Endothelial cell of umbilical vein (primary cell): ENCODE data around the gene SUDS3. TPM values are rescaled to one million over a fixed set of nuclear protein-coding genes. Genes with fewer than 3 reads are reported as not detected.

ENCODE experiments used
- BruUV-seq: library from RNA; stranded (reverse); fragments of 400-500 nt; replicated peaks from 2 replicates; lab custom pipeline; 2021; lab: Mats Ljungman, UMichigan
- CTCF ChIA-PET: fragments of 300-600, 350-600 bp; sonication (Branson Sonifier 250); formaldehyde crosslinking; loops from one replicate; lab custom pipeline; 2021; ENCODE audit warnings: antibody characterized with exemption, inconsistent platforms; lab: Charles Lee
- POLR2A ChIA-PET: fragments of 300-600, 350-600 bp; sonication (Branson Sonifier 250); formaldehyde crosslinking; loops from one replicate; lab custom pipeline; 2021; ENCODE audit warnings: antibody characterized with exemption, inconsistent platforms; lab: Charles Lee
- DNase-seq: peaks from one replicate; pipeline ENCODE4 v3.0.0-alpha.2; 2011; ENCODE audit warnings: low read depth, low spot score
- FAIRE-seq: peaks from 2 replicates; lab custom pipeline; 2011; peaks lifted over from hg19 to GRCh38; lab: Jason Lieb, UNC
- H2AFZ ChIP-seq: 2 replicates; pipeline ENCODE4 v1.6.0; 2012; ENCODE audit warnings: low read depth, low read length, control low read depth, inconsistent platforms
- H3K27ac ChIP-seq: 2 replicates; pipeline ENCODE4 v1.5.1; 2011; ENCODE audit warnings: low read depth, mild to moderate bottlenecking, control low read depth, low read length, moderate library complexity; ENCODE audit not compliant: insufficient read depth
- H3K27me3 ChIP-seq, 2 experiments: 2 replicates each; pipeline versions ENCODE4 v1.6.0 to v1.6.1; 2011; ENCODE audit warnings: low read length in 2 of 2, mixed read lengths in 1 of 2; ENCODE audit not compliant: control insufficient read depth in 2 of 2, insufficient read depth in 2 of 2
- H3K36me3 ChIP-seq, 2 experiments: 2 replicates in 1 of 2; 3 replicates in 1 of 2; pipeline ENCODE4 v1.5.1; 2011; ENCODE audit warnings: low read length in 2 of 2, mild to moderate bottlenecking in 1 of 2, moderate library complexity in 1 of 2; ENCODE audit not compliant: control insufficient read depth in 2 of 2, insufficient read depth in 2 of 2; ENCODE audit errors: extremely low read depth in 1 of 2
- H3K4me1 ChIP-seq: 3 replicates; pipeline ENCODE4 v1.5.1; 2011; ENCODE audit warnings: mild to moderate bottlenecking, low read length; ENCODE audit not compliant: control insufficient read depth, insufficient read depth; ENCODE audit errors: extremely low read depth
- H3K4me2 ChIP-seq: 2 replicates; pipeline ENCODE4 v1.6.1; 2011; ENCODE audit warnings: low read length, control low read depth, mixed read lengths; ENCODE audit not compliant: insufficient read depth
- H3K4me3 ChIP-seq, 3 experiments: fragments of 200-600 bp in 1 of 3; sonication (generic), shearing (Covaris generic) in 1 of 3; replicated peaks in 1 of 3; 2 replicates each; pipeline ENCODE4 v1.5.1; 2011 to 2016; ENCODE audit warnings: control low read depth in 3 of 3, low read length in 3 of 3, mild to moderate bottlenecking in 2 of 3, inconsistent platforms in 1 of 3, low read depth in 1 of 3, moderate library complexity in 1 of 3; ENCODE audit not compliant: insufficient read depth in 1 of 3
- H3K79me2 ChIP-seq: 2 replicates; pipeline ENCODE4 v1.6.0; 2012; ENCODE audit warnings: low read length, inconsistent platforms; ENCODE audit not compliant: control insufficient read depth, insufficient read depth
- H3K9ac ChIP-seq: replicated peaks from 2 replicates; pipeline ENCODE3; 2011; ENCODE audit warnings: low read length, control low read depth; ENCODE audit not compliant: insufficient read depth; ENCODE audit errors: extremely low read depth
- H3K9me1 ChIP-seq: replicated peaks from 3 replicates; pipeline ENCODE4 v1.6.0; 2011; ENCODE audit warnings: mild to moderate bottlenecking, low read length; ENCODE audit not compliant: control insufficient read depth, insufficient read depth; ENCODE audit errors: extremely low read depth
- H3K9me3 ChIP-seq: replicated peaks from 2 replicates; pipeline ENCODE4 v1.5.1; 2012; ENCODE audit warnings: low read length, inconsistent platforms; ENCODE audit not compliant: control insufficient read depth, insufficient read depth
- H4K20me1 ChIP-seq: replicated peaks from 2 replicates; pipeline ENCODE3; 2011; ENCODE audit warnings: mild to moderate bottlenecking, low read length; ENCODE audit not compliant: control insufficient read depth, insufficient read depth; ENCODE audit errors: extremely low read depth
- CTCF ChIP-seq, 2 donors: IDR thresholded peaks; 1 replicate in 1 of 2; 2 replicates in 1 of 2; pipeline ENCODE4 v1.5.1; 2011; ENCODE audit warnings: low read length in 2 of 2, mild to moderate bottlenecking in 2 of 2, moderate library complexity in 2 of 2, control low read depth in 1 of 2, inconsistent platforms in 1 of 2, low read depth in 1 of 2; ENCODE audit not compliant: insufficient read depth in 1 of 2; ENCODE audit errors: extremely low read depth in 1 of 2
- EZH2 ChIP-seq: IDR thresholded peaks from 2 replicates; pipeline ENCODE4 v1.6.1; 2012; ENCODE audit warnings: borderline replicate concordance, low read depth, mild to moderate bottlenecking, moderate library complexity, low read length, inconsistent platforms; ENCODE audit not compliant: severe bottlenecking
- FOS ChIP-seq: IDR thresholded peaks from 2 replicates; pipeline ENCODE4 v1.6.1; 2011; ENCODE audit warnings: mild to moderate bottlenecking, low read length, moderate library complexity, borderline replicate concordance; ENCODE audit not compliant: insufficient read depth
- GATA2 ChIP-seq: IDR thresholded peaks from 2 replicates; pipeline ENCODE4 v1.7.0; 2011; ENCODE audit warnings: low read depth, mild to moderate bottlenecking, moderate library complexity, mixed read lengths, low read length; ENCODE audit not compliant: insufficient read length, insufficient read depth
- JUN ChIP-seq: IDR thresholded peaks from 2 replicates; pipeline ENCODE4 v1.6.1; 2011; ENCODE audit warnings: borderline replicate concordance, low read depth; ENCODE audit not compliant: insufficient read length, insufficient read depth
- MYC ChIP-seq: IDR thresholded peaks from one replicate; pipeline ENCODE4 v1.6.1; 2011; ENCODE audit warnings: mild to moderate bottlenecking, low read depth, low read length
- POLR2A ChIP-seq: IDR thresholded peaks from 2 replicates; pipeline ENCODE4 v1.6.1; 2012; ENCODE audit warnings: low read depth, mild to moderate bottlenecking, control low read depth, low read length
- POLR2AphosphoS5 ChIP-seq: IDR thresholded peaks from 2 replicates; pipeline ENCODE4 v1.6.1; 2012; ENCODE audit warnings: low read depth, mild to moderate bottlenecking, control low read depth, low read length, moderate library complexity; ENCODE audit not compliant: insufficient read depth
- dilution Hi-C: fragments of 300-500 bp; cut with MboI; formaldehyde crosslinking; loops from one replicate; pipeline ENCODE4 v1.15.0; 2019; ENCODE audit warnings: low sequenced_read_pairs; ENCODE audit not compliant: extremely low pct_ligation_motif_present
- intact Hi-C: fragments of 100-400 bp; cut with micrococcal nuclease; formaldehyde crosslinking; loops from one replicate; pipeline ENCODE4 v1.10.0; 2022
- polyA plus RNA-seq, 4 experiments: library from polyadenylated mRNA; depleted of rRNA in 3 of 4; stranded (reverse) in 3 of 4; unstranded in 1 of 4; fragments of >200 nt; gene quantifications; 2 replicates each; pipeline versions ENCODE4 v1.2.1 to v1.2.3, GENCODE V29; 2011 to 2012; ENCODE audit warnings: missing spikeins in 1 of 4
- total RNA-seq: library from RNA; stranded (reverse); gene quantifications from 2 replicates; pipeline ENCODE4 v1.2.3, GENCODE V29; 2021
- TF ChIP-seq, protein P1 (sequence below): IDR thresholded peaks from 2 replicates; pipeline ENCODE4 v1.6.1; 2011; ENCODE audit not compliant: insufficient read depth, insufficient read length

The SUDS3 gene
- total and polyA plus RNA-seq, 2 donors (not counting 3 experiments of a cell fraction or from before 2014, with no cell fraction given) = 16.9 to 27.4 TPM

DNA sequence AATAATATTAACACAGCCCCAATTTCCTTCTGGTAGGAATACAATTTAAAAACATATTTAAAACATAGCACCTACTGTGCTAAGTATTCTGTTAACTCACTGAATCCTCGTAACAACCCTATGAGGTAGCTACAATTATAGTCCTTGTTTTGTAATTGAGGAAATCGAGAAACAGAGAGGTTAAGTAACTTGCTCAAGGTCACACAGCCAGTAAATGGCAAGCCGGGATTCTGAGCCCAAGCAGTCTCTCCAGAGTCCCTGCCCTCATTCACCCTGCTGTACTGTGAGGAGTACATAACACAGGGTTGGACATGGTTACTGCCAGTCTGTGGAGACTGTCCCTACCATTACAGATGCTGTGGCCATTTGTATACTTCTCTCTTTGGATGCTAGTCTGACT lies 44.3 kb downstream of the SUDS3 start:
- Histone ChIP-seq H3K9me3 (no peaks in the 10 kb centered on the region), H3K27ac (no peak overlapping the region), H3K4me2 (no peak overlapping the region), H3K4me1 (peaks cover 11% of the 10 kb centered on the region), H4K20me1 (no peaks in the 10 kb centered on the region), H3K4me3 (no peak overlapping the region), H3K27me3 (no peaks in the 10 kb centered on the region), H3K36me3 (peaks cover 0 to 3% of the 10 kb centered on the region in 2 experiments), H2AFZ (no peak overlapping the region), H3K9ac (no peak overlapping the region), H3K9me1 (no peaks in the 10 kb centered on the region), H3K79me2 (no peaks in the 10 kb centered on the region)
- dilution Hi-C loops = no loop called here
- intact Hi-C loops = no loop called here
- CTCF ChIA-PET = interaction anchor here (1.5 kb wide), 1 partner anchor 15 kb away, joined by 5 read pairs; no protein-coding TSS in a partner anchor
- no peak for TF ChIP-seq CTCF (IDR thresholded peaks at IDR 0.05; ENCODE audit: extremely low read depth in 1 of 2, insufficient read depth in 1 of 2, low read depth in 1 of 2, low read length in 2 of 2)
- no peak for TF ChIP-seq MYC
- no peak for TF ChIP-seq FOS
- no peak for TF ChIP-seq POLR2AphosphoS5
- no peak for TF ChIP-seq EZH2
- no peak for TF ChIP-seq GATA2
- no peak for TF ChIP-seq JUN
- TF ChIP-seq, protein P1, sequence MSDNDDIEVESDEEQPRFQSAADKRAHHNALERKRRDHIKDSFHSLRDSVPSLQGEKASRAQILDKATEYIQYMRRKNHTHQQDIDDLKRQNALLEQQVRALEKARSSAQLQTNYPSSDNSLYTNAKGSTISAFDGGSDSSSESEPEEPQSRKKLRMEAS = no peak
- no peak for TF ChIP-seq POLR2A
- POLR2A ChIA-PET = no interaction called here
- DNase-seq = no peak
- BruUV-seq = no TSS peak
- no peak for FAIRE-seq
